ENCODE data around the gene EBLN2.

DNA sequence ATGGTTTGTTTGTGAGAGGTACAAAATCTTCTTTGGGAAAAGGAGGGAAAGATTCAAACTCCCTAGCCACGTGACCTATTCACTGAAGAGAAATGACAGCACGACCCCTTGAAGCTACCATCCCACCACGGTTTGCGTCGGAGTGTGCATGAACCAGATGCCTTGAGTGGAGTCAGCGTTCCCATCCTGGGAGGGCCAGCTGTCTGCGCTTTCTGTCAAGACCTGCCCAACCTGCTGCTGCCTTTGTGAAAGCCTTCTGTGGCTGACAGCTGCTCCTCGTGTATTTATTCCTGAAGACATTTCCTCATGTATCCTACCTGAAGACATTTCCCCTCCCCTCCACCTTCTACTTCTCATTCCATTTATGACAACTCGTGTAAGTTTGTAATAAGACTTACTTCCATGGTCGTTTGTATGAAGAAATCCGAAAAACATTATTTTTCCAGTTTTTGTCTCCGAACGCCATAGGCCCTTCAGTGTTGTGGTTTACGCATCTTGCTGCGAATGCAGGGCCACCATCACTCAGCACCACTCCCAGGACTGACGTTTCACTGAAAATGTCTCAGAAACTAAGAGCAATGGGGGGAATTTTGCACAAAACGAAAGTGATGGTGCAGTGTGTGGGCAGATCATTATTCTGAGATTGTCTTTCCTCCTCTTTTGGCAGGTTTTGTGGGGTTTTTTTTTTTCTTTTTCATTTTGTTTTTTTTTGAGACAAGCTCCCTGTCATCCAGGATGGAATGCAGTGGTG lies 18.9 kb downstream of the EBLN2 start:
- TF ChIP-seq EZH2 (IDR thresholded peaks at IDR 0.05): no peak
- TF ChIP-seq POLR2AphosphoS5 (IDR thresholded peaks at IDR 0.05; ENCODE audit: borderline replicate concordance, low read depth, low read length): no peak
- TF ChIP-seq FOXP2 (optimal IDR thresholded peaks at IDR 0.05; ENCODE audit: control extremely low read depth, extremely low read length, insufficient read depth): no peak
